T47D (cell line): Measurements from ENCODE around the gene FAM89A.
"Not testable (repeated sequence)": the region's sequence is repeated elsewhere in the genome, so short reads cannot be mapped to it uniquely, and the experiment has no call there.

Experiments used
- DNase-seq, 2 experiments: peaks; one replicate each; pipeline versions ENCODE4 v3.0.0 to v3.0.0-alpha.2; 2011 to 2012; ENCODE audit warnings: low read depth in 1 of 2, low spot score in 1 of 2
- JUND ChIP-seq: IDR thresholded peaks from 2 replicates; pipeline ENCODE4 v1.6.1; 2012; ENCODE audit warnings: low read depth
- in situ Hi-C: cut with HindIII; loops from 2 replicates; pipeline ENCODE4 v1.10.0; 2016; ENCODE audit warnings: low sequenced_read_pairs, low pct_unique_long_range_greater_than_20kb

Gene FAM89A

GRCh38 chr1:231037585-231038517 lies 2.2 kb downstream of the FAM89A start:
- DNase-seq = no peak
- no peak for TF ChIP-seq JUND
- in situ Hi-C loops = no loop called here

GRCh38 chr1:231036416-231036815 lies 3.6 kb downstream of the FAM89A start:
- no peak for DNase-seq
- in situ Hi-C loops = no loop called here
- no peak for TF ChIP-seq JUND

DNA sequence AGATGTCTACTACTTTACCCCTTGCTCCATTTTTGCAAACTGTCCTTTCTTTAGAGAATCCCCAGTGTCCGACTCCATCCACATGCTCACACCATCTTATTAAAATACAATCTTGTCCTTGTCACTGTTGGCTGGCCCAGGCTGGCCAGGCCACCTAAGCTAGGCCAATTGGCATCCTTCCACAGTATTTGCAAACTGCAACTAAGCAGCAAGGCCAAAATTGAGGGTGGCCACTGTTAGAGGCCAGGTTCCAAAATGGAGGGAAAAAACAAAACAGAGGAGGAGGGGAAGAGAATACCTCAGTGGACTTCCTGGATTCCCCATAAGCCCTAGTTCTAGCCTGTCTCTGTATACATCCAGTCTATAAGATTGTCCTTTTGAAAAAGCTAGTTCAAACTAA lies 4.3 kb downstream of the FAM89A start:
- TF ChIP-seq JUND = no peak
- no peak for DNase-seq
- in situ Hi-C loops = no loop called here

- no peak for DNase-seq
- TF ChIP-seq JUND = no peak
Observed at GRCh38 chr1:231032963-231033362, 7.1 kb downstream of the FAM89A start.

DNA sequence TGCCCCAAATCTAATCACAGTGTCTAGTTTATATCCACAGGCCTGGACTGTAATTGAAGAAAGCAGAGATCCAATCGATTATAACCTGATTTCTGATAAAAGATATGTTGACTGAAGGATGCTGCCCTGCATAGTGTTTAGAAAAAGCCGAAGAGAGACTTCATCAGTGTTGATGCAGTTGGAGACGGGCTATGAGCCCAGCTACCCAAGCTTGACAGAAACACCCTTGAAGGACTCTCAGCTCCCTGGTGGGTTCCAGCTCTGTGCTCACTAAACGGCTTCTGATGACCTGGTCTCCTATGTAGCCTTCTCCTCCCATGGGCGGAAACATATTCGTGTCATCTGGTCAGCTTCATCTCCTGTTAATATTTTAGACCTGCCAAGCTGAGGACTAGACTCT lies 10.2 kb downstream of the FAM89A start:
- TF ChIP-seq JUND = no peak
- no peak for DNase-seq
- in situ Hi-C loops = no loop called here

More at GRCh38 chr1:231032963-231033362, 7.1 kb downstream of the FAM89A start:
- in situ Hi-C loops = no loop called here

- DNase-seq, in situ Hi-C loops: not testable (repeated sequence)
Observed at GRCh38 chr1:231029247-231029646, 10.8 kb downstream of the FAM89A start.

DNA sequence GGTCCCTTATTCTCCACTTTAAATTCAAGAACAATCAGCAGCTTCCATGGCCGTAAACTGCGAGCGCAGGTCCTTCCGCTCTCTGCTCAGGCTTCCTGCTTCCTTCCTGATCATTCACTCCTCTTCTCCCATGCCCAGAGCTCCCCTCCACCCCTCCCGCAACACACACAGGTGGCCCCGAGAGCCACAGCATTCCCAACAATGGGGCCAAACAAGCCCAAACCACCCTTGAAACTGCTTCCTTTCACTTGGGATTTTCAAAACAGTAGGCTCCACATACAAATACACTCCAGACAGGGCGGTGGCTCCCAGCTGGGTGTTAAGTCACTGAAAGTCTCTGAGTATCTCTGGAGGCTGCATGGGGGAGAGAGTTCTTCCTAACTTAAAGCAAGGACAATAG lies 11.4 kb downstream of the FAM89A start:
- in situ Hi-C loops = no loop called here
- TF ChIP-seq JUND = no peak
- no peak for DNase-seq

DNA sequence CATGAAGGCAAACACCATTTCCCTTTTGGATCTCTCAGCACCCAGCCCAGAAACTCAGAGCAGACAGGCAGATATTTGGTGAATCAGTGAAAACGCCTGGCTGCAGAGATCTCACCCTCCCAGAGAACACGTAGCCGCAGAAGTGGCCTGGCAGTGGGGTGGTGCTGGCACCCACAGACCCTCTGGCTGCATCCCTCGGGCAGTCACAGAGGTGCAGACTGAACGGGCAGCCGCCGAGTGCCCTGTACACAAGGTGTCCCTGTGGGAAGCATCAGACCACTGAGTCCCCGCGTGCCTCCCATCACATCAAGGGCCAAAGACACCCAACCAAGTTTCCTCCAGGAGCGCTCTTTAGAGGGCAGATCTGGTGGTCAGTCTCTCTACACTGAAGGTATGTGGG lies 12.1 kb downstream of the FAM89A start:
- no peak for TF ChIP-seq JUND
- no peak for DNase-seq
- in situ Hi-C loops = no loop called here

DNA sequence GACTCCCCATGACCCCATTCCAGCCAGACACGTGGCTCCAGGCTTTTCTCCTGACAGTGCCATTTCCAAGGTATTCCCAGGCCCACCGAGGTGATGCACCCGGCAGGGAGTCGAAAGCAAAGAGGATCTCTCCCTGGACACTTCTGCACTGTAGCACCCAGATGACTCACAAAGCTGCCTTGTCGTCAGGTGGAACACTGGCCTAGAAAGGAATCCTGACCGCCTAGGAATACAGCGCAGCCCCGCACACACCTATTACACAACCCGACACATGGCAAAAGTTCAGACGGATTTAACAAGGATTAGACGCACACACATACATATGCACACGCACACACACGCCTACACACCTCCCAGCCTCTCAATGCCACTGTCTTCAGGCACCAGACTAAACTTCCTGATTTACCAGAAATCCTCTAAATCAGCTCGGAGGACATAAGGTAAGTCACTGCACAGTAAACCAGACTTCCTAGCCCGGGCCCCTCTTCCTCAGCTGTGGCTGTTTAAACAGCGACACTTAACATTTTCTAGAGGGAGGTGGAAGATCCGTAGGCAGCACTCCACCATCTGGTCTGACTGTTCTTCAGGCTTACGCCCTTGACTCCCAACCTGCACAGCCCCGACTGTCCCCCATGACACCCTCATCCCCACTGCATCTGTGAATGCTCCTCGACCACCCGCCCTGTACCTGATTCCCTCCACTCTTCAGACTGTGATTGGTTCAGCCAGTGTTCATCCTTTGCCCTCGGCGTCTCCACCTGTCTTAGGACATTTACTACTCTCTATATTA lies 12.7 kb downstream of the FAM89A start:
- in situ Hi-C loops = no loop called here
- TF ChIP-seq JUND = no peak
- DNase-seq = no peak

GRCh38 chr1:231026576-231026975 lies 13.5 kb downstream of the FAM89A start:
- TF ChIP-seq JUND = no peak
- no peak for DNase-seq
- in situ Hi-C loops = no loop called here

- DNase-seq = no peak
- in situ Hi-C loops = no loop called here
- TF ChIP-seq JUND = no peak
Observed at GRCh38 chr1:231023150-231023549, 16.9 kb downstream of the FAM89A start.

DNA sequence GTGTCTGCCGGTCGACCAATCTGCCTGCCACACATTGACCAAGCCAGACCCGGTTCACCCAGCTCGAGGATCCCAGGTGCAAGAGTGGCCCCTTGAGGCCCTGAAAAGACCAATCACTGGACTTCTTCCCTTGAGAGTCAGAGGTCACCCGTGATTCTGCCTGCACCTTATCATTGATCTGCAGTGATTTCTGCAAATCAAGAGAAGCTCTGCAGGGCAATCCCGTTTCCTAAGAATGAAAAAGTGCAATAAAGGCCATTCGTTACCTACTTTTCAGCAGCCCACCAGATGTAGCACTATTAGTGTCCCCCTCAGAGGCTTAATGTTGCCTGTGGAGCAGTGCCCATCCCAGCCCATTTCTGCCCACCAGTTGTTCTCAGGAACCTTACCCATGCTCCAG lies 17.5 kb downstream of the FAM89A start:
- DNase-seq, in situ Hi-C loops: not testable (repeated sequence)

DNA sequence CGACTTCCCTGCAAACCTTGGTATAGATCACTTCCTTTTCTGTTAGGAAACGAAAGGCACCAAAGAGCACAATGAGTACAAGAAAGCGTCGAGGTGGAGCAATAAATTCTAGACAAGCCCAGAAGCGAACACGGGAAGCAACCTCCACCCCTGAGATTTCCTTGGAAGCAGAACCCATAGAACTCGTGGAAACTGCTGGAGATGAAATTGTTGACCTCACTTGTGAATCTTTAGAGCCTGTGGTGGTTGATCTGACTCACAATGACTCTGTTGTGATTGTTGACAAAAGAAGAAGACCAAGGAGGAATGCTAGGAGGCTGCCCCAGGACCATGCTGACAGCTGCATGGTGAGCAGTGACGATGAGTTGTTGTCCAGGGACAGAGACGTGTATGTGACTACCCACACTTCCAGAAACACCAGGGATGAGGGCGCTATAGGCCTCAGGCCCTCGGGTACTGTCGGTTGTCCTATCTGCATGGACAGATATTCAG lies 18.5 kb downstream of the FAM89A start:
- TF ChIP-seq JUND = no peak
- in situ Hi-C loops = no loop called here
- DNase-seq = no peak
